DMS 273 (cell line): Measurements from ENCODE around the gene RIPOR3.

Experiments
- DNase-seq: peaks from one replicate; lab custom pipeline; 2025; ENCODE audit not compliant: unreplicated experiment; lab: John Stamatoyannopoulos, UW

The RIPOR3 gene

DNA sequence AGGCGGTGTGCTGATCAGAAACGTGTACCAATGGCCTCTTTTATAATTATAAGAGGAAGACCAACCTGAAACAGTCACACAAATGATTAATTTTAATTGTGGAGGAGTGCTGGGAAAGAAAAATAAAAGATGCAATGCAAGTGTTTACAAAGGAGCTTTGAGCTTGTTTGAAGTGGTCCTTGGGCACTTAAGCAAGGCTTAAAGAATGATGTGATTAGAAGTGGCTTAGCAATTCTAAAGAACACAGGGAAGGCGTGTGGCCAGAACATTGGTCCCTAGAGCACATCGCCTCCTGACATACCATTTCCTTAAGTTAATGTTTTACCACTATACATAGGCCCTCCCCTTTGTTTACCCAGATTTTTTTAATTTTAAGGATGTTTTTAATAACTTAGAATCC is 155.0 kb downstream of the RIPOR3 start:
- DNase-seq, result no peak
